ENCODE data around the gene TCF7. TPM values are rescaled to one million over a fixed set of nuclear protein-coding genes. Genes with fewer than 3 reads are reported as not detected.

The TCF7 gene
- total RNA-seq, 1 experiment from 2014 or later: 18.2 TPM

DNA sequence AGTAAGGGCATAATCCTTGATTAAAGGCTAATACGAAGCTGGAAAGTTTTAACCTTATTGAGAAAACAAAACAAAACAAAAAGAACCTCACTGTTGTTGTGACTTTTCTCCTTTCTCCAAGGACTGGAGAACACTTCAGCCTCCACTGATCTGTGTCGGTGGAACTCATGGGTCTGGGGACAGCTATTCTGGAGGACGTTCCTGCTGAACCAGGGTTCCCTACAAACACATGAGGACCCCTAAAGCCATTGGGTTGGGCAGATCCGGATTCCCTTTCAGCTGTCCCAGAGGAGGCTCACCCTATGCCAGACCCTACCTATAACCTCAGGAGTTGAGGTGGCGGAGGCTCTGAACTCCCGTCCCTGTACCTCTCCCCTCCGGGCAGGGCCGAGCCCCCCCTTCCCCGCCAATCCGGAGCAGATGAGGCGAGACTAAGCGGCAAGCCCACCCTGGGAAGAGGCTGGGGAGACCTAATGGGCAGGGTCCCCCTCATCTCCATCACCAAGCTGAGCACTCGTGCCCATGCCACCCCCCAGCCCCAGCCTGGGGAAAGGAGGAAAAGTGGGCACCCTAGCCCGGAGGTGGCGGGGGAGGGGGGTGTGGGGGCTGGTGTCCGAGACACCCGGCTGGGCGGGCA, 1.6 kb upstream of the TCF7 start:
- H3K23ac ChIP-seq (ENCODE audit: insufficient read length, low read depth, low read length): no peak overlapping the region
- H4K5ac ChIP-seq (ENCODE audit: insufficient read length, low read depth, low read length): no peak overlapping the region
- no peak overlapping the region for H3T11ph ChIP-seq (ENCODE audit: low read length)
- H3K23me2 ChIP-seq (ENCODE audit: insufficient read length, low read depth, low read length, poor library complexity, severe bottlenecking): peaks cover 14% of the 10 kb centered on the region
- H4K20me1 ChIP-seq (ENCODE audit: control insufficient read depth, insufficient read depth, insufficient read length): peaks cover 3% of the 10 kb centered on the region
- H3K4me2 ChIP-seq (ENCODE audit: insufficient read depth, insufficient read length, low read length): no peak overlapping the region
- no peak overlapping the region for H2BK5ac ChIP-seq (ENCODE audit: insufficient read length, low read length)
- DNase-seq: no peak
- H3K4ac ChIP-seq (ENCODE audit: low read depth, low read length): no peak overlapping the region
- no peak overlapping the region for H4K8ac ChIP-seq (replicated peaks; ENCODE audit: insufficient read length, low read depth, low read length)
- no peak overlapping the region for H2BK15ac ChIP-seq (ENCODE audit: low read depth, low read length)
- H3K14ac ChIP-seq (ENCODE audit: insufficient read depth, low read length): no peak overlapping the region
- no peaks in the 10 kb centered on the region for H3K79me1 ChIP-seq (ENCODE audit: insufficient read depth, low read depth, low read length, poor library complexity, severe bottlenecking)
- H3K56ac ChIP-seq (ENCODE audit: insufficient read length, low read depth, low read length): no peak overlapping the region
- H3K9me3 ChIP-seq (ENCODE audit: control insufficient read depth, low read depth, low read length): no peaks in the 10 kb centered on the region
- H3K4me1 ChIP-seq (ENCODE audit: insufficient read depth, low read length): no peaks in the 10 kb centered on the region
- no peak overlapping the region for H3K27ac Mint-ChIP-seq
- H4K91ac ChIP-seq (ENCODE audit: insufficient read length, low read depth, low read length): no peak overlapping the region
- no peak overlapping the region for H3K9ac ChIP-seq (ENCODE audit: extremely low read depth, insufficient read length, low read length)
- no peak overlapping the region for H2AK5ac ChIP-seq (ENCODE audit: insufficient read length, low read length)
- H2BK20ac ChIP-seq (ENCODE audit: low read depth, low read length, poor library complexity, severe bottlenecking): no peak overlapping the region
- H3K4me1 Mint-ChIP-seq: peaks cover 14 to 16% of the 10 kb centered on the region in 2 experiments
- no peaks in the 10 kb centered on the region; a peak in 1 of 5 replicates for H3K9me3 Mint-ChIP-seq
- no peaks in the 10 kb centered on the region for H3K79me2 ChIP-seq (ENCODE audit: insufficient read depth, low read length)
- TF ChIP-seq CTCF (conservative IDR thresholded peaks at IDR 0.05): no peak
- peaks cover 0 to 10% (median 4%) of the 10 kb centered on the region in 3 experiments; a peak in 4 of 7 replicates for H3K36me3 Mint-ChIP-seq (ENCODE audit: insufficient read depth in 1 of 3, low read depth in 3 of 3)
- peaks cover 46% of the 10 kb centered on the region for H3K27me3 Mint-ChIP-seq (ENCODE audit: low read depth)
- H3K27ac ChIP-seq (ENCODE audit: insufficient read length, low read depth, low read length): no peak overlapping the region
- no peak overlapping the region for H3K4me3 Mint-ChIP-seq
- no CpG with 5 or more reads among the region's 18 CpGs for whole genome bisulfite sequencing (ENCODE audit: extremely low coverage, insufficient read length, low lambda C conversion rate)
- no peak overlapping the region for H2BK12ac ChIP-seq (ENCODE audit: insufficient read length, low read depth, low read length)
- H3K18ac ChIP-seq (ENCODE audit: insufficient read length, low read depth, low read length): no peak overlapping the region
- peaks cover 22% of the 10 kb centered on the region for H3K27me3 ChIP-seq (ENCODE audit: insufficient read depth, low read length)
- H2AFZ ChIP-seq (ENCODE audit: low read length): no peak overlapping the region
- H2BK120ac ChIP-seq (ENCODE audit: low read depth, low read length, poor library complexity, severe bottlenecking): no peak overlapping the region

All from H9 (cell line).